Duodenal mucosa (tissue), 2 donors: ENCODE results near the gene SLFN13.
"Not testable (repeated sequence)": the region's sequence is repeated elsewhere in the genome, so short reads cannot be mapped to it uniquely, and the experiment has no call there.

Experiments used
- H3K27ac ChIP-seq: one replicate; pipeline ENCODE4 v1.7.0; 2013; ENCODE audit warnings: low read depth, low read length
- H3K27me3 ChIP-seq, 2 donors: one replicate each; pipeline ENCODE4 v1.7.0; 2013; ENCODE audit warnings: low read length in 2 of 2, control low read depth in 1 of 2; ENCODE audit not compliant: insufficient read depth in 2 of 2, control insufficient read depth in 1 of 2
- H3K36me3 ChIP-seq, 2 donors: one replicate each; pipeline ENCODE4 v1.7.0; 2013; ENCODE audit warnings: low read length in 2 of 2, control low read depth in 1 of 2; ENCODE audit not compliant: insufficient read depth in 2 of 2, control insufficient read depth in 1 of 2
- H3K4me1 ChIP-seq, 2 donors: one replicate each; pipeline ENCODE4 v1.7.0; 2013; ENCODE audit warnings: low read length in 2 of 2, control low read depth in 1 of 2; ENCODE audit not compliant: insufficient read depth in 2 of 2, control insufficient read depth in 1 of 2
- H3K4me3 ChIP-seq, 2 donors: one replicate each; pipeline ENCODE4 v1.7.0; 2013; ENCODE audit warnings: low read length in 2 of 2, low read depth in 1 of 2
- H3K9ac ChIP-seq, 2 donors: one replicate each; pipeline ENCODE4 v1.7.0; 2013; ENCODE audit warnings: low read length in 2 of 2, low read depth in 1 of 2
- H3K9me3 ChIP-seq, 2 donors: one replicate each; pipeline ENCODE4 v1.7.0; 2013; ENCODE audit warnings: low read length in 2 of 2, control low read depth in 1 of 2; ENCODE audit not compliant: control insufficient read depth in 1 of 2

Gene SLFN13

GRCh38 chr17:35476283-35476820 is 27.8 kb upstream of the SLFN13 start:
- no peaks in the 10 kb centered on the region for H3K36me3 ChIP-seq
- H3K27ac ChIP-seq = no peak overlapping the region
- H3K9me3 ChIP-seq = no peaks in the 10 kb centered on the region
- no peaks in the 10 kb centered on the region for H3K27me3 ChIP-seq
- no peaks in the 10 kb centered on the region for H3K4me1 ChIP-seq
- H3K9ac ChIP-seq = no peak overlapping the region
- no peak overlapping the region for H3K4me3 ChIP-seq

- Histone ChIP-seq H3K4me1 (no peaks in the 10 kb centered on the region), H3K9ac (no peak overlapping the region), H3K27ac (no peak overlapping the region), H3K27me3 (no peaks in the 10 kb centered on the region), H3K9me3 (no peaks in the 10 kb centered on the region), H3K36me3 (no peaks in the 10 kb centered on the region), H3K4me3 (no peak overlapping the region)
Observed at GRCh38 chr17:35468475-35468874, 19.9 kb upstream of the SLFN13 start.

- H3K9ac ChIP-seq = no peak overlapping the region
- H3K4me1 ChIP-seq = no peaks in the 10 kb centered on the region
- no peak overlapping the region for H3K27ac ChIP-seq
- no peaks in the 10 kb centered on the region for H3K36me3 ChIP-seq
- H3K27me3 ChIP-seq = no peaks in the 10 kb centered on the region
- no peaks in the 10 kb centered on the region for H3K9me3 ChIP-seq
- H3K4me3 ChIP-seq = no peak overlapping the region
Observed at GRCh38 chr17:35467824-35468223, 19.3 kb upstream of the SLFN13 start.

DNA sequence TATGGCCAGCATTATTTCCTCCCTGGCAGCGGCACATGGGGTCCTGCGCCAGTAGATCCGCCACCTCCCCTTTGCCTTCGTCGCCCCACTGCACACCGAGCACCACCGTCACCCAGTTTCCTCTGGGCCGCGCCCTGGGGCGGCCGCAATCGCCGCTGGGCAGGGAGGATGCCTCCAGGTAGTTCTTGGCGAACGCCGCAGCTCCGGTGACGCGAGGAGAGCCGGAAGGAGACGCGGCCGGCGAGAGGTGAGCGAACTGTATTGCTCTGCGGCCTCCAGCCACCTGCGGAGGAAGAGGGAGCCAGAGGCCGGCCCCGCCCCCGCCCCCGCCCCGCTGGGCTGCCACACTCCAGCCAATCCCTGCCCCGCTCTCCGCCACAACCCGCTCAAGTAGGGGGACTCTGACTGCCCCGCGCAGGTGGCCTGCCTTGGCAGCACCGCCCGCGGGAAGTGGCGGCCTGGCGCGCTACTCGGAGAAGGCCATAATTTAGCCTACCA is 11.8 kb upstream of the SLFN13 start:
- H3K4me1 ChIP-seq = peaks cover 5 to 6% of the 10 kb centered on the region in 2 donors
- no peaks in the 10 kb centered on the region for H3K36me3 ChIP-seq
- no peaks in the 10 kb centered on the region for H3K27me3 ChIP-seq
- peak overlapping the region in 1 of 2 donors; percentile 25 for H3K9ac ChIP-seq
- no peak overlapping the region for H3K27ac ChIP-seq
- H3K9me3 ChIP-seq = no peaks in the 10 kb centered on the region
- H3K4me3 ChIP-seq = peak overlapping the region; percentile 63

DNA sequence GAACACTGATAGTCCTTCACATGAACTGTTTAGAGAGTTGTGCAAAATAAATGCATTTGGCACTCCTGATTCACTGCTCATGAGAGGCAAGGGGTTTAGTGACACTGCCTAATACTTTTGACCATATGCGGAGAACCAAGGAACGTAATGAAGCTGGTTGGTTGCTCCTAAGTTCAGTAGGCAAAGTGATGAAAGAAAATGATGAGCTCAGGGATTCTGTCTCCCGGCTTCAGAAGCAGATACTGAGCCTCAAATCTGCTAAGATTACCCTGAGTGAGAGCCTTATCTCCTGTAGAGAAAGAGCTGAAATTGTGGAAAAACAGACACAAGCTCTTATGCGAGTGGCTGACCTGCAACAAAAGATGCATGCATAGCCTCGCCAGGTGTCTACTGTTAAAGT is 5.5 kb upstream of the SLFN13 start:
- not testable (repeated sequence) for H3K27me3 ChIP-seq, H3K36me3 ChIP-seq, H3K27ac ChIP-seq, H3K4me3 ChIP-seq, H3K9ac ChIP-seq, H3K9me3 ChIP-seq, H3K4me1 ChIP-seq

GRCh38 chr17:35453171-35453570 is 4.6 kb upstream of the SLFN13 start:
- no peaks in the 10 kb centered on the region for H3K9me3 ChIP-seq

GRCh38 chr17:35449371-35449931 is 885 bp upstream of the SLFN13 start:
- Histone ChIP-seq H3K4me3 (peak overlapping the region; percentile 49 to 83), H3K9ac (peak overlapping the region; percentile 4 to 28), H3K9me3 (no peaks in the 10 kb centered on the region), H3K4me1 (no peaks in the 10 kb centered on the region), H3K27me3 (peaks cover 0 to 5% of the 10 kb centered on the region in 2 donors), H3K36me3 (no peaks in the 10 kb centered on the region), H3K27ac (no peak overlapping the region)

More at GRCh38 chr17:35453171-35453570, 4.6 kb upstream of the SLFN13 start:
- Histone ChIP-seq H3K9ac (no peak overlapping the region), H3K4me3 (no peak overlapping the region), H3K27me3 (peaks cover 0 to 5% of the 10 kb centered on the region in 2 donors), H3K4me1 (no peaks in the 10 kb centered on the region), H3K36me3 (no peaks in the 10 kb centered on the region), H3K27ac (no peak overlapping the region)

DNA sequence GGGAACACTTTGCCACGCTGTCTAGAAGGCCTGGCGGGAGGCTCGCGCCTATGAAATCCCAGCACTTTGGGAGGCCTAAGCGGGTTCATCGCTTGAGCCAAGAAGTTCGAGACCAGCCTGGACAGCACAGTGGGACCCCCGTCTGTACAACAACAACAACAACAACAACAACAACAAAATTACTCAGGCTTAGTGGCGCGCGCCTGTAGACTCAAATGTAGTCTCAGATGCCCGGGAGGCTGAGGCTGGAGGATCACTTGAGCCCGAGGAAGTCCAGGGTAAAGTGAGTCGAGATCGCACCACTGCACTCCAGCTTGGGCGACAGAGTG is 297 bp upstream of the SLFN13 start:
- Histone ChIP-seq H3K4me1 (no peaks in the 10 kb centered on the region), H3K27me3 (peaks cover 0 to 5% of the 10 kb centered on the region in 2 donors), H3K27ac (peak overlapping the region; percentile 67), H3K9ac (peak overlapping the region; percentile 28 to 71), H3K4me3 (peak overlapping the region; percentile 83 to 90), H3K9me3 (no peaks in the 10 kb centered on the region), H3K36me3 (no peaks in the 10 kb centered on the region)

- Histone ChIP-seq H3K27me3 (peaks cover 0 to 5% of the 10 kb centered on the region in 2 donors), H3K27ac (no peak overlapping the region)
Observed at GRCh38 chr17:35447499-35447898, 1.1 kb downstream of the SLFN13 start.

GRCh38 chr17:35438433-35438832 is 10.1 kb downstream of the SLFN13 start:
- peaks cover 4% of the 10 kb centered on the region in 2 donors for H3K4me1 ChIP-seq
- H3K9ac ChIP-seq = no peak overlapping the region
- no peaks in the 10 kb centered on the region for H3K9me3 ChIP-seq
- no peaks in the 10 kb centered on the region for H3K27me3 ChIP-seq
- no peak overlapping the region for H3K27ac ChIP-seq
- H3K36me3 ChIP-seq = no peaks in the 10 kb centered on the region
- H3K4me3 ChIP-seq = no peak overlapping the region

More at GRCh38 chr17:35447499-35447898, 1.1 kb downstream of the SLFN13 start:
- Histone ChIP-seq H3K36me3 (no peaks in the 10 kb centered on the region), H3K4me3 (peak overlapping the region; percentile 83 to 90), H3K9me3 (no peaks in the 10 kb centered on the region), H3K4me1 (no peaks in the 10 kb centered on the region), H3K9ac (no peak overlapping the region)
